Fibroblast of the conjunctiva (primary cell): ENCODE results near the gene AANAT.
"Not testable (repeated sequence)": the region's sequence is repeated elsewhere in the genome, so short reads cannot be mapped to it uniquely, and the experiment has no call there.

ENCODE experiments used
- DNase-seq: peaks from one replicate; pipeline ENCODE4 v3.0.0-alpha.2; 2010; ENCODE audit warnings: low read depth

The AANAT gene

DNA sequence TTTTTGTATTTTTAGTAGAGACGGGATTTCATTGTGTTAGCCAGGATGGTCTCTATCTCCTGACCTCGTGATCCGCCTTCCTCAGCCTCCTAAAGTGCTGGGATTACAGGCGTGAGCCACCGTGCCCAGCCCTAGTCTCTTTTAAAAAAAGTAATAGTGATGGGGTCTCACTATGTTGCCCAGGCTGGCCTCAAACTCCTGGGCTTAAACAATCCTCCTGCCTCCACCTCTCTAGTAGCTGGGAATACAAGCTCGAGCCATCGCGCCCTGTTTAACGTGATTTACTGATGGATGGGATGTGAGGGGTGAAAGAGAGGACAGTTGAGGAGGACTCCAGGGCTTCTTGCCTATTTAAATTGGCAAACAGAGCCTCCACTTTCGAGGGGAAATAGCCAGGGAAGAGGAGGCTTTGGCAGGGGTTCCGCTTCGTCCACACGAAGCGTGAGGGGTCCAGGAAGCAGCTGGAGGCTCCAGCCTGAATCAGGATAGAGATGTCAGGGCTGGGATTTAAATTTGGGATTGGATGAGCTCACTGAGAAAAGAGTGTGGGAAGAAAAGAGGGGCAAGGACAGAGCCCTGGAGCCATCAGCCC, 41.2 kb downstream of the AANAT start:
- not testable (repeated sequence) for DNase-seq

GRCh38 chr17:76510831-76511244, 43.4 kb downstream of the AANAT start:
- no peak for DNase-seq

DNA sequence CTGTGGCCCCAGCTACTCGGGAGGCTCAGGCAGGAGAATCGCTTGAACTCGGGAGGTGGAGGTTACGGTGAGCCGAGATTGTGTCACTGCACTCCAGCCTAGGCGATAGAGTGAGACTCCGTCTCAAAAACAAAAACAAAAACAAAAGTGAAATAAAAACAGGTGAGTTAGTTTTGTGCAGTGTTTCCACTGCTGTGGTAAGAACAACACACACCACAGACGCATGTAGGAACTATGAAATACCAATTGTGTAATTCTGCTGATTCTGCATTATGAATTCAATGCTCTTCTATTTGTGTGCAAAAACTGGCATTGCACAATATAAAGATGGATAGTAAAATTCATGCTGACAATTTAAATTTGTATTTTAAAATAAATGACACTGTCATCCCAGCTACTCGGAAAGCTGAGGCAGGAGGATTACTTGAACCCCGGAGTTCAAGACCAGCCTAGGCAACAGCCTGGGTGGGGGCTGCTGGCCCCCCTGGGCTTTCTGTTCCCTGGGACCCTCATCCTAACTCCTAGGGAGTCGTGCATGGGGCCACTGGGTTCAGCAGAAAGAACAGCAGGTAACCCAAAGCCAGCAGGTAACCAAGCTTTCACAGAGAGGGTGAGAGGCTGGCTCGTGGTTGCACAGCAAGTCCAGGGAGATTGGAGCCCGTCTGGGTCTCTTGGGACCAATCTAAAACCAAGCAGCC, 44.4 kb downstream of the AANAT start:
- no peak for DNase-seq

DNA sequence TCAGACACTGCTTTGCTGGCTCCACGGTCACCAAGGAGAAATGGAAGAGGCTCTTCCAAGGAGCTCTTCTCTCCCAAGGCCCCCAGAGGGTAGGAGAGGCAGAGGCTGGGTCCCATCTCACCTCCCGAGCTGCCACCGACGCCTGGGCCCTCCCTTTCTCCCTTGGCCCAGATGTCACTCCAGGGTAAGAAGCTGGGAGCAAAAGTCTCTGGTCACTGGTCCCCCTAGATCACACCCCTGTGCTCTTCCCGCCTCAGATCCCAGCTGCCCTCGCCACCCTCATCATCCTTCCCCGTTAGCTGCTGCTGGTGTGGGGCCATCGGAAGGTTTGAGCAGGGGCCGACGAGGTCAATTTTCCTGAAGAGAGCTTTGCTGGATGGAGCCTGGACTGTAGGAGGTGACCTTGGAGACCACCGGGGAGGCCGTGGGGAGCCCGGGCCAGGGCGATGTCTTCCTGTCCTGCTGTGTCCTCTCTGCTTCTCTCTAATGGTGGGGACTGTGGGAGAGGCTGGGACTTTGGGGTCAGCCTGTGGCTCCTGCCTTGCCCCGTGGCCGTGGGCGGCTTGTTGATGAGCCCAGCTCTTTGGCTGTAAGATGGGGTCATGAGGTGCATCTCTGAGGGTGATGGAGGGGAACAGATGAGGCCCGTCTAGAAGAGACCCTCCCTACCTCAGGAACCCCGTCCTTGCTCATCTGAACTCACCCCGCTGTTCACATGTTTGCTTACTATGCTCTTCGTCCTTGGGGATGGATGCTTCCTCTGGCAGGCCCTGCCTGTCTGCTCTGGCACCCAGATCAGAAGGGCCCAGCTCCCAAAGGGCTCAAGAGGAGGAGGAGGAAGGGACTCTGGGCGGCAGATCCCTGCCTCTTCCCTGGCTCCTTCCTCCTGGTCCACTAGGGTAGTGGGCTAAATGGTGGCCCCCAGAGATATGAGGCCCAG, 45.2 kb downstream of the AANAT start:
- no peak for DNase-seq

DNA sequence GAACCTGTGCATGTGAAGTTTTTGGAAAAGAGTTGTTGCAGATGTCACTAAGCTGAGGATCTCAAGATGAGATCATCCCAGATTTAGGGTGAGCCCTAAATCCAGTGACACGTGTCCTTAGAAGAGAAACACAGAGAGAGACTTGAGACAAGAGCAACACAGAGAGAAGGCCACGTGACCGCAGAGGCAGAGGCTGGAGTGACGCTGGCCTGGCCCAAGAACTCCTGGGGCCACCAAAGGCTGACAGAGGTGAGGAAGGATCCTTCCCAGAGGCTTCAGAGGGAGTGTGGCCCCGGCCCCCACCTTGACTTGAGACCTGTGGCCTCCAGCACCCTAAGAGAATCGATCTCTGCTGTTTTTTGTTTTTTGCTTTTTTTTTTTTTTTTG, 45.9 kb downstream of the AANAT start:
- no peak for DNase-seq

GRCh38 chr17:76514355-76514754, 47.0 kb downstream of the AANAT start:
- DNase-seq: not testable (repeated sequence)

GRCh38 chr17:76515274-76515949, 48.0 kb downstream of the AANAT start:
- DNase-seq: no peak

- no peak for DNase-seq
Observed at GRCh38 chr17:76517638-76518038, 50.2 kb downstream of the AANAT start.

DNA sequence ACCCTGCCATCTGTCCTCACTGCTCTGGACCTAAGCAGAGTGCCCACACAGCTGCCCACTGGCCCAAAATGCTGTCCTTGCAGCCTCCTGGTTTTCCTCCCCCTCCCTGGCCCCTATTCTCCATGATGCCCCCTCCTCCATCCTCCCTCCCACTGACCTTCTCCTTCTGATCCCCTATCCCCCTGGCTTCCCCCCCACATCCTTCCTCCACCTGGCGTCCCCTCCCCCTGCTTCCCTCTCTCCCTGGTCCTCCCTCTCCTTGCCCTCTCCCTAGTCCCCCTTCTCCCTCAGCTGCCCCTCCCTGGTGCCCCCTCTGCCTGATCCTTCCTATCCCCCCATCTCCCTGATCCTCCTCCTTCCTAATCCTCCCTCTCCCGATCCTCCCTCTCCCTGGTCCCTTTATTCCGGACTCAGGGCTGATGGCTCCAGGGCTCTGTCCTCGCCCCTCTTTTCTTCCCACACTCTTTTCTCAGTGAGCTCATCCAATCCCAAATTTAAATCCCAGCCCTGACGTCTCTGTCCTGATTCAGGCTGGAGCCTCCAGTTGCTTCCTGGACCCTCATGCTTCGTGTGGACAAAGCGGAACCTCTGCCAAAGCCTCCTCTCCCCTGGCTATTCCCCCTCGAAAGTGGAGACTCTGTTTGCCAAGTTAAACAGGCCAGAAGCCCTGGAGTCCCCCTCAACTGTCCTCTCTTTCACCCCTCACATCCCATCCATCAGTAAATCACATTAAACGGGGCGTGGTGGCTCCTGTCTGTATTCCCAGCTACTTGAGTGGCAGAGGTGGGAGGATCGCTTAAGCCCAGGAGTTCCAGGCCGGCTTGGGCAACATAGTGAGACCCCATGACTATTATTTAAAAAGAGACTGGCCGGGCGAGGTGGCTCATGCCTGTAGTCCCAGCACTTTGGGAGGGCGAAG, 51.9 kb downstream of the AANAT start:
- no peak for DNase-seq
